T-helper 1 cell treated with Interleukin-12 subunit alpha and Interleukin-12 subunit beta and Interleukin-4 antibody, amounts not matched to agents 30 μg/mL and 1 μg/mL, for 36 hours (primary cell): ENCODE data around the gene CTIF.
"Not testable (repeated sequence)": the region's sequence is repeated elsewhere in the genome, so short reads cannot be mapped to it uniquely, and the experiment has no call there.

Experiments
- H3K27ac Mint-ChIP-seq: one replicate; pipeline ENCODE4 v1.8.0; 2021; ENCODE audit warnings: mild to moderate bottlenecking, mixed read lengths
- H3K27me3 Mint-ChIP-seq: one replicate; pipeline ENCODE4 v1.8.0; 2021; ENCODE audit warnings: low read depth, mixed read lengths
- H3K36me3 Mint-ChIP-seq: one replicate; pipeline ENCODE4 v1.8.0; 2021; ENCODE audit warnings: low read depth, mixed read lengths
- H3K4me1 Mint-ChIP-seq: one replicate; pipeline ENCODE4 v1.8.0; 2021; ENCODE audit warnings: low read depth, mixed read lengths
- H3K4me3 Mint-ChIP-seq: one replicate; pipeline ENCODE4 v1.8.0; 2021; ENCODE audit warnings: mild to moderate bottlenecking, moderate library complexity, mixed read lengths
- H3K9me3 Mint-ChIP-seq: one replicate; pipeline ENCODE4 v1.8.0; 2021; ENCODE audit warnings: mixed read lengths

CTIF gene

DNA sequence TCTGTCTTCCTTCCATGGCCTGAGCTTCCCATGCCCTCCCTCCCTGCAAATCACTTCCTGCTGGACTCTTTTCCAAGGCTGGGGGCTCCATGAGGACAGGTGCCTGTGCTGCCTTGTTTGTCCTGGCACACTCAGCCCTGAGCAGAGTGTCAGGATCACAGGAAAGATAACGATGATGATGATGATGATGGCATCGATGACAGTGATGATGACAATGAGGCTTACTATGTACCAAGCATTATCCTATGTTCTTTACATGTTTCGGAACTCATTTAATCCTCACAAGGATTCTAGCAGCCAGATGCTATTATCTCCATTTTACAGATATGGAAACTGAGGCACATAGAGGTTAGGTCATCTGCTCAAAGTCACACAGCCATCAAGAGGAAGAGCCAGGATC lies 170.0 kb downstream of the CTIF start:
- no peak overlapping the region for H3K4me3 Mint-ChIP-seq
- no peaks in the 10 kb centered on the region for H3K36me3 Mint-ChIP-seq
- no peaks in the 10 kb centered on the region for H3K9me3 Mint-ChIP-seq
- H3K27ac Mint-ChIP-seq, result no peak overlapping the region
- H3K4me1 Mint-ChIP-seq, result peaks cover 3% of the 10 kb centered on the region
- H3K27me3 Mint-ChIP-seq, result no peaks in the 10 kb centered on the region

DNA sequence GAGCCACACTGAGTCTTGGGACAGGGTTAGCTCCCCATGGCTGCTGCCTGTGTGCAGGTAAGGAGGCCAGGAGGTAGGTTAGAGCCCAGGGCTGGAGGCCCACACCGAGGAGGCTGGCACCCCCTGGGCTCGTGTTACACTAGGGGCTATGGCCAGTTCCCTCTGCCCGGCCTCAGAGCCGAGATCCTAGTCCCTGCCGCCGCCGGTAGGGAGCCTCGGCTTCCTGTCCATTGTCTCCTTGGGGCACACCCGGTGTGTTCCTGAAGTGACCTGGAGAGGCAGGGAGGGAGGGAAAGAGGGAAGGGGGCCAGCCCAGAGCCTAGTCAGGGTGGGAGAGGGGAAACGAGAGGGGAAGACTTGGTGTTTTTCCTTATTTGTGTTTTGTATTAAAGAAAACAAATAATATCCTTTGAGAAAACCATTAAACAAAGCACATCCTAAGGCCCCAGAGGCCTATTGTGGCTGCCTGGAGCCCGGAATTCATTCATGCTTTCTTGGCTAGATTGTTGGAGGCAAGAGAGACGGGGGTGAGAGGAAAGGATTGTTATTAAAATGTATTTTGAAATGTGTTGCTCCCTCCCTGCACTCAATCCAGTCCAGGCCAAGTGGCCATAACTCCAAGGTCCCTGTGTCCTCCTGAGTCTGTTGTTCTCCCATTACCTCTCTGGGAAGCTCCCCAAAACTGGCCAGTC lies 170.7 kb downstream of the CTIF start:
- no peaks in the 10 kb centered on the region for H3K27me3 Mint-ChIP-seq
- no peak overlapping the region for H3K4me3 Mint-ChIP-seq
- H3K27ac Mint-ChIP-seq, result no peak overlapping the region
- no peaks in the 10 kb centered on the region for H3K36me3 Mint-ChIP-seq
- peaks cover 3% of the 10 kb centered on the region for H3K4me1 Mint-ChIP-seq
- H3K9me3 Mint-ChIP-seq, result no peaks in the 10 kb centered on the region

DNA sequence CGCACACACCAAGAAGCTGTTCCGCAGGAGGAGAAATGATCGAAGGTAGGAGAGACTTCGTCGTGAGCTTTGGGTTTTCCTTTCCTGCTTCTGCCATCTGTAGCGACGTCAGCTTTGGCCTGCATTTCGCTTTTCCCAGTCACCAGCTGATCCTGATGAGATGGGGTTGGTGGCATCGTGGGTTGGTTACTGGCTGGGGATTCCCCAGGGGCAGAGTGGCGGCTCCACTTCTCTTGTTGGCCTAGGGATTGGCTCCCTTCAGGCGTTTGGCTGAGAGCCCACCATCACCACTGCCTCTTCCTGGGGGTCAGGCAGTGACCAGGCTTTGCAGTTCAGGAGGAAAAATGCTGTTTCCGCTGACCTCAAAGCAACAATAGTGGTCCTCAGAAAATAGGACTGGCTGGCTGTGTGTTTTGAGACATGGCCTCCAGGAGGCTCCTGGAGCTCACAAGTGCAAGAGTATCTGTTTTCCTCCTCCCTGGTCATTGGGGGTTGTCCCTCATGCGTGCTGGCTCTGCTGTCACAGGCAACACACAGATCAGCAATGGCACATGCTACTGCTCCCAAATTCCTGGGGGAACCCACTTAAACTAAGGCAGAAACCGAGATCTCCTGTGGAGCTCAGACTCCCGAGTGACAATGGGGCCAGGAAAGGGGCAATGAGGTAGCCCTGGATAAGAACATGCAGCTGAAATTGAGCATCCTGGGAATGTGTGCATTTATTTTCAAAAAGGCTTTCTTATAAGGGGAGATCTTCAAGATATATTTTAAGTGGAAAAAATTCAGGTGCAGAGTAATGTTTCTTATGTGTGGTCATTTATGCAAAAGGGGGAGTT lies 173.0 kb downstream of the CTIF start:
- H3K4me1 Mint-ChIP-seq, result no peaks in the 10 kb centered on the region
- no peaks in the 10 kb centered on the region for H3K27me3 Mint-ChIP-seq
- H3K36me3 Mint-ChIP-seq, result no peaks in the 10 kb centered on the region
- no peaks in the 10 kb centered on the region for H3K9me3 Mint-ChIP-seq
- H3K27ac Mint-ChIP-seq, result no peak overlapping the region
- H3K4me3 Mint-ChIP-seq, result no peak overlapping the region

GRCh38 chr18:48713309-48713708 lies 174.5 kb downstream of the CTIF start:
- Mint-ChIP-seq H3K4me3 (no peak overlapping the region), H3K27ac (no peak overlapping the region), H3K9me3 (no peaks in the 10 kb centered on the region)

GRCh38 chr18:48714873-48715272 lies 176.0 kb downstream of the CTIF start:
- Mint-ChIP-seq H3K4me3 (no peak overlapping the region), H3K36me3 (no peaks in the 10 kb centered on the region), H3K27me3 (no peaks in the 10 kb centered on the region), H3K4me1 (no peaks in the 10 kb centered on the region), H3K9me3 (no peaks in the 10 kb centered on the region), H3K27ac (no peak overlapping the region)

More at GRCh38 chr18:48713309-48713708, 174.5 kb downstream of the CTIF start:
- no peaks in the 10 kb centered on the region for H3K36me3 Mint-ChIP-seq
- H3K27me3 Mint-ChIP-seq, result no peaks in the 10 kb centered on the region
- no peaks in the 10 kb centered on the region for H3K4me1 Mint-ChIP-seq

GRCh38 chr18:48715711-48716361 lies 177.0 kb downstream of the CTIF start:
- Mint-ChIP-seq H3K4me3 (no peak overlapping the region), H3K36me3 (no peaks in the 10 kb centered on the region), H3K27me3 (no peaks in the 10 kb centered on the region), H3K4me1 (no peaks in the 10 kb centered on the region), H3K9me3 (no peaks in the 10 kb centered on the region), H3K27ac (no peak overlapping the region)

GRCh38 chr18:48717227-48717626 lies 178.4 kb downstream of the CTIF start:
- not testable (repeated sequence) for H3K9me3 Mint-ChIP-seq, H3K4me1 Mint-ChIP-seq, H3K4me3 Mint-ChIP-seq, H3K36me3 Mint-ChIP-seq, H3K27ac Mint-ChIP-seq, H3K27me3 Mint-ChIP-seq

DNA sequence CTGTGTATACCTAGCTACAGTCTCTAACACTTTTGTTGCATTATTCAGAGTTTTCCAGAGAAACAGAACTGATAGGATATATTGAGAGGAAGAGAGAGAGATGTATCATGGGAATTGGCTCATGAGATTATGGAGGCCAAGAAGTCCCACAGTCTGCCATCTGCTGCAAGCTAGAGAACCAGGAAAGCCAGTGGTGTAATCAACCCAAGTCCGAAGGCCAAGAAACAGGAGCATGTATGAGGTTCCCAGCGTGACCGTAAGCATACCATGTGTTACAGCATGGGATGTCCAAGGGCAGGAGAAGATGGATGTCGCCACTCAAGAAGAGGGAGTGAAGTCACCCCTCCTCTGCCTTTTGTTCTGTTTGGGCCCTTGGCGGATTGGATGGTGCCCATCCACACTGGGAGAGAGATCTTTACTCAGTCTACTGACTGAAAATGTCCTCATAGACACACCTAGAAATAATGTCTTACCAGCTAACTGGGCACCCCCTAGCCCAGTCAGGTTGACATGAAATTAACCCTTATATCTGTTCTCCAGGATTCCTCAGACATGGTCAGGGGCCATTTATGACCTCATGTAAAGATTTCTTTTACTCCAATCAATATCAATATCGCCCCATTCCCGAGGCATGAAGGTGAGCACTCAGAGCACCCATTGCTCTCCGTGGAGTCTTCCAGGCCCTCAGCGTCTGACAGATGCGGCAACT lies 179.6 kb downstream of the CTIF start:
- Mint-ChIP-seq H3K36me3 (no peaks in the 10 kb centered on the region), H3K27ac (no peak overlapping the region), H3K4me3 (no peak overlapping the region), H3K9me3 (no peaks in the 10 kb centered on the region), H3K4me1 (no peaks in the 10 kb centered on the region), H3K27me3 (no peaks in the 10 kb centered on the region)

DNA sequence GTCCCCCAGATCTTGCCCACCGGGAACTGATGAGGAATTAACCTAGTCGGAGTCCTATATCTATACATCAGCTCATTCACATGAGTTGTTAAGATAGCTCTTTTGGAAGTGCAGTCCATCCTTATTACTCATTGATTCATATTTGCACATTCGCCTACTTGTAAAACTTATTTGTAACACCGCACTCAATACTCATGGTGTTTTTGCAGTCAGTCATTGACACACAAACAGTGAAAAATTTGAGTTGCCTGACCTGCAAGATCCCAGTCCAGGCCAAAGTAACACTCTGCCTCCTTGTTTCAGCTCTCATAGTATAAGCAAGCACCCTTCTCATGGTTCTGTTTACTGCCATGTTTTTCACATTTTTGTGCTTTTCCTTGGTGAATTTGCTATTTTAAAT lies 180.6 kb downstream of the CTIF start:
- Mint-ChIP-seq H3K36me3 (no peaks in the 10 kb centered on the region), H3K27ac (no peak overlapping the region), H3K4me1 (no peaks in the 10 kb centered on the region), H3K27me3 (no peaks in the 10 kb centered on the region), H3K4me3 (no peak overlapping the region), H3K9me3 (no peaks in the 10 kb centered on the region)

- H3K27ac Mint-ChIP-seq, result no peak overlapping the region
- H3K4me1 Mint-ChIP-seq, result no peaks in the 10 kb centered on the region
- H3K36me3 Mint-ChIP-seq, result no peaks in the 10 kb centered on the region
- no peaks in the 10 kb centered on the region for H3K9me3 Mint-ChIP-seq
- no peak overlapping the region for H3K4me3 Mint-ChIP-seq
- no peaks in the 10 kb centered on the region for H3K27me3 Mint-ChIP-seq
Observed at GRCh38 chr18:48719974-48720654, 181.3 kb downstream of the CTIF start.

- Mint-ChIP-seq H3K9me3 (no peaks in the 10 kb centered on the region), H3K36me3 (no peaks in the 10 kb centered on the region), H3K27me3 (no peaks in the 10 kb centered on the region), H3K4me1 (no peaks in the 10 kb centered on the region), H3K4me3 (no peak overlapping the region), H3K27ac (no peak overlapping the region)
Observed at GRCh38 chr18:48720655-48721025, 181.8 kb downstream of the CTIF start.

- H3K27me3 Mint-ChIP-seq, result no peaks in the 10 kb centered on the region
- no peaks in the 10 kb centered on the region for H3K4me1 Mint-ChIP-seq
- H3K27ac Mint-ChIP-seq, result no peak overlapping the region
- H3K36me3 Mint-ChIP-seq, result no peaks in the 10 kb centered on the region
- H3K9me3 Mint-ChIP-seq, result no peaks in the 10 kb centered on the region
- H3K4me3 Mint-ChIP-seq, result no peak overlapping the region
Observed at GRCh38 chr18:48721312-48721711, 182.5 kb downstream of the CTIF start.

GRCh38 chr18:48723016-48723415 lies 184.2 kb downstream of the CTIF start:
- Mint-ChIP-seq H3K9me3 (no peaks in the 10 kb centered on the region), H3K27ac (no peak overlapping the region), H3K36me3 (no peaks in the 10 kb centered on the region), H3K4me1 (peaks cover 4% of the 10 kb centered on the region), H3K27me3 (no peaks in the 10 kb centered on the region), H3K4me3 (no peak overlapping the region)

DNA sequence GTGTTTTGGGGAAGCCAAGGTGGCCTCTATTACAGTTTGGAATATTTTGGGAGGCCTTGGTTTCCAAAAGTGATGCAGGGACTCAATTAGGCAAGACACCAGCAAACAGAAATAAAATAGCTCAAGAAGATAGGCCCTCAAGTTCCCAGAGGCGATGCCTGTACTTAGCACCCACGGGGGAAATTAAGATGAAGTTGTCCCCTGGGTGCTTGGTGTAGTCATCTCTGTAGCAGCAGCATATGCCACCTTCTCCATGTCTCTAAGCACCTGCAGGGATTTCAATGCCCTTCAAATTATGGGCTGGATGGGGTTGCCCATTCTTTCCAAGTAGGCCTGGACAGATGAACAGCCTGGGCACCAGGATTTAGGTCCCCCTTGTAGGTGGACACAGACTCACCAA lies 185.0 kb downstream of the CTIF start:
- Mint-ChIP-seq H3K27me3 (no peaks in the 10 kb centered on the region), H3K27ac (no peak overlapping the region), H3K4me1 (peaks cover 4% of the 10 kb centered on the region), H3K9me3 (no peaks in the 10 kb centered on the region), H3K36me3 (no peaks in the 10 kb centered on the region), H3K4me3 (no peak overlapping the region)
